Adrenal gland (tissue), 5 donors: Measurements from ENCODE around the gene NINL.

Source experiments
- POLR2A ChIP-seq, 2 donors: fragments of 450-650 bp; IDR thresholded peaks; one replicate each; pipeline ENCODE4 v1.6.1; 2017; ENCODE audit warnings: antibody characterized with exemption in 2 of 2, mild to moderate bottlenecking in 2 of 2, moderate library complexity in 1 of 2
- TF ChIP-seq, protein P1 (sequence below), 6 experiments: fragments of 450-650 bp in 4 of 6; fragments of 200-600 bp in 2 of 6; sonication (generic) in 1 of 6; IDR thresholded peaks; 1 replicate in 5 of 6; 2 replicates in 1 of 6; pipeline versions ENCODE4 v1.5.1 to v1.8.0; 2016 to 2021; ENCODE audit warnings: antibody characterized with exemption in 6 of 6, mild to moderate bottlenecking in 2 of 6, moderate library complexity in 1 of 6
- donor health status: DM: no; HTN: no; CAD: no.

DNA sequence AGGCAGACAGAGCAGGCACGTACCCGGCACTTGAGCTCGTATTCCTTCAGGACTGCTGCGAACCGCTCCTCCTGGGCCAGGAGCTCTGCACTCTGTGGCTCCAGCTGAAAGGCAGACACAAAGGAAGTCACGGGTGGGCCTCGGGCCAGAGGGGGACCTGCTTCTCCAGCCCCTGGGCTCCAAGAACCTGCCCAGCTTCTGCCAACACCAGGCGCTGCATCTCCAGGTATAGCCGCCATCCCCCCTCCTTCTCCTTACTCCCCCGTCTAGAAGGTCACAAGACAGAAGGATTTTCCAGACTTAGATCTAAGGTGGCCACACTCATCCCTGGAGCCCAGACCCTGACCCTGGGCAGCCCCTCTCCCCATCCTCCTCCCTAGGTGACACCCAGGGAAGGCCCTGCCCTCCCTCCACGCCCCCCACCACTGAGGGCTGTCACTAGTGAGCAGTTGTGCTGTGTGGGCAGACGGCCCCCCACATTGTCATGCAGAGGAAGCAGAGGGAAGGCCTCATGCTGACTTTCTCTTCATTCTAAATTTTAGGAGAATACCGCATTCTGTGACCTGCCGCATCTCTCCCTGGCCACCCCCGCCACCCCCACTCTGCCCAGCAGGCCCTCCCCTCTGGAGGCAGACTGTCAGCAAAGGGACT, 96.0 kb downstream of the NINL start:
- TF ChIP-seq, protein P1, sequence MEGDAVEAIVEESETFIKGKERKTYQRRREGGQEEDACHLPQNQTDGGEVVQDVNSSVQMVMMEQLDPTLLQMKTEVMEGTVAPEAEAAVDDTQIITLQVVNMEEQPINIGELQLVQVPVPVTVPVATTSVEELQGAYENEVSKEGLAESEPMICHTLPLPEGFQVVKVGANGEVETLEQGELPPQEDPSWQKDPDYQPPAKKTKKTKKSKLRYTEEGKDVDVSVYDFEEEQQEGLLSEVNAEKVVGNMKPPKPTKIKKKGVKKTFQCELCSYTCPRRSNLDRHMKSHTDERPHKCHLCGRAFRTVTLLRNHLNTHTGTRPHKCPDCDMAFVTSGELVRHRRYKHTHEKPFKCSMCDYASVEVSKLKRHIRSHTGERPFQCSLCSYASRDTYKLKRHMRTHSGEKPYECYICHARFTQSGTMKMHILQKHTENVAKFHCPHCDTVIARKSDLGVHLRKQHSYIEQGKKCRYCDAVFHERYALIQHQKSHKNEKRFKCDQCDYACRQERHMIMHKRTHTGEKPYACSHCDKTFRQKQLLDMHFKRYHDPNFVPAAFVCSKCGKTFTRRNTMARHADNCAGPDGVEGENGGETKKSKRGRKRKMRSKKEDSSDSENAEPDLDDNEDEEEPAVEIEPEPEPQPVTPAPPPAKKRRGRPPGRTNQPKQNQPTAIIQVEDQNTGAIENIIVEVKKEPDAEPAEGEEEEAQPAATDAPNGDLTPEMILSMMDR (IDR thresholded peaks at IDR 0.05): no peak
- no peak for TF ChIP-seq POLR2A (IDR thresholded peaks at IDR 0.05)
